A673 (cell line): Measurements from ENCODE around the gene EGFL8.

ENCODE experiments used
- CTCF ChIP-seq: fragments of 300-800, 200-600 bp; sonication (generic); conservative IDR thresholded peaks from 2 replicates; pipeline ENCODE4 v1.5.1; 2017; ENCODE audit warnings: low read depth, mild to moderate bottlenecking, antibody characterized with exemption, low read length, moderate library complexity, mixed read lengths
- EZH2 ChIP-seq: fragments of 200-600 bp; sonication (generic); IDR thresholded peaks from 2 replicates; pipeline ENCODE4 v1.6.1; 2017; ENCODE audit warnings: borderline replicate concordance, low read depth, mild to moderate bottlenecking, mixed read lengths, antibody characterized with exemption, low read length; ENCODE audit not compliant: poor library complexity, severe bottlenecking

GRCh38 chr6:32208996-32209395, 44.6 kb downstream of the EGFL8 start:
- no peak for TF ChIP-seq CTCF
- no peak for TF ChIP-seq EZH2
